Ammon's horn (tissue), 1 donor: ENCODE measurements around the gene SPSB1.
"Not testable (repeated sequence)": the region's sequence is repeated elsewhere in the genome, so short reads cannot be mapped to it uniquely, and the experiment has no call there.

ENCODE experiments used
- DNase-seq: peaks from one replicate; pipeline ENCODE4 v3.0.0-alpha.2; 2016; ENCODE audit warnings: low spot score

Gene SPSB1

DNA sequence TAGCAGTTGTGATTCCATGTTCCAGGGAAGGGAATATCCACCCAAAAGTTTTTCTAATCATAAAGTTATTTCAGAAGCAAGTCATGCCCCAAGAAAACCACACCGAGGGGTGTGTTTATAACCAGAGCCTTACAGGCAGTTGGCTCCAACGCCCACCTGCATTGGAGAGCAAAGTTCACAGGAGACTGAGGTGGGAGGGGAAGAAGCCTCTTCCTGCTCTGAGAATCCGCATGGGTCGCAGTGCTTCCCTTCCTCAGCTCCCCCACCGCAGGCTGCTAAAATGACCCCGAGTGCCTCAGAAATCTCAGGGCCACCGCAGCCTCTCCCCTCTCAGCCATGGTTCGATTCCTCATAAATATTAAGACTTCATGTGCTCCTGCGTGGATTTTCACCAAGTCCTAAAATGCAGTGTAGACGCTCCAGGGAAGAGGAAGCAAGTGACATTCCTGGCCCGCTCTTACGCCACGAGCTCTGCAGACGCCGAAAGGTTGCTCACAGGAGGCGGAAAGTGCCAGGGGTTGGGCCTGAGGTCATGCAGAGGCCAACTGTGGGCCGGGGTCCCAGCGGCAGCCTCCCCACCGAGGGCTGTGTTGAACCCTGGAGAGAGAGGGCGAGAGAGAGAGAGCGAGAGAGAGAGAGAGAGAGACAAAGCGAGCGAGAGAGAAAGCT, 13.4 kb upstream of the SPSB1 start:
- DNase-seq = no peak

DNA sequence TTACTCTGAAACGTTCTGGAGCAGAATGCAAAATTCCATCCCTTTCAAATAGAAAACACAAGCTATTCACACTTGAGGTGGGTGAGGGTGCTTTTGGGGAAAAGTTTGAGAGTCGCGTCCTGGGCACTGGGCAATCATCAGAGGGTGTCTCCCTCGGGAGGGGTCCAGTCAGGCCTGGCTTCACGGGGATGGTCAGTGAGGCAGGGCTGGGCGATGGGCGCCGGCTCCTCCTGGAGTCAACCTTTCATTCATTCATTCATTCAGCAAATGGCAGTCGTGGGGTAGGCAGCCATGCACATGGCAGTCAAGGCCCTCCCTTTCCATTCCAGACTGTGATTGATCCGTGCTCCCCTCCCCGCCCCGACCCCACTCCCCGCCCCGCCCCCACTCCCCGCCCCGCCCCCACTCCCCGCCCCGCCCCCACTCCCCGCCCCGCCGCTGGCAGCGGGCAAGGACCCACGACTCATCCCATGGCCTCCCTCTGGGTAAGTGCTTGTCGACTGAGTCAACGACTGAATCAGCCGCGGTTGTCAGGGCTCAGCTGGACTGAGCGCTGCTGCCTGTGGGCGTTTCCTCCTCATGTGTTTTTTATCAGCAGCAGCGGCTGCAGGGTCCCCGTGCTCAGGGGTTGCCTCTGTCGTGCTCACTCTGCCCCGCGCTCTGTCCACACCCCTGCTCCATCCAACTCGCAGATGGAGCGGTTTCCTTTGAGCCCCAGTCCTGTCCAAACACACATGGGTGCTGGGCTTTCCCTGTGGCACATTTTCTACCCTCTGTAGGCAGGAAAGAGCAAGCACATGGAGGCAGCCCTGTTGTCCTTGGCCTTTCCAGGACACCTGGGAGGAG, 12.5 kb upstream of the SPSB1 start:
- DNase-seq = no peak

DNA sequence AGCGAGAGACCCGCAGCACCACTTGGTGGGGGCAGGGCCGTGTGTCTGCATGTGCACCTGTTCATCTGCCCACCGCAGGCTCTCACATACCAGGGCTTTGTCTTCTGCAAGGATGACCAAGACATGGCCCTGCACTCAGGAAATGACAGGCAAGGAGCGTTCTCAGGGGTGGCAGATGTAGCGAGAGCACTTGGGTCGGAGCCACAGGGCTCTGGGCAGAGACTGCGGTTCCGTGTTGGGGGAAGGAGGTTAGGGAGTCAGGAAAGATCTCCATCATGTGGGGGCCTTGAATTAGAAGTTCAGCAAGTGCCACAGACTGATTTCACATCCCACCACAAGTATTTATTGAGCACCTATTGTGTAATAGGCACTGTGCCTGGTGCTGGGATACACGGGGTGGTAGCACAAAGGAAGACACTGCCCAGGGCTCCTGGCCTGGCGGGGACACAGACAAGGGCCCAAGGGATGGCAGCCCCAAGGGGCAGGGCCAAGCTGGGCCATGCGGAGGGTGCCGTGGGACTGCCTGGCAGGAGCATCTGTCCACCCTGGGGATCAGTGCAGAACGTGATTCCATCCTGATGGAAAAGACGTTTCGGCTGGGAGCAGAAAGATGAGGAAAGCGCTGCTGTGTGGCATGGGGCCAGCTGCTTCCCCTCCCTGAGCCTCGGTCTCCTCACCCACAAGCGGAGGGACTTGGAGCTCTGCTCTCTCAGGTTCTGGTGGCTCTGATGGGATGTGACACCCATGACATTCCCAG, 11.4 kb upstream of the SPSB1 start:
- DNase-seq = no peak

DNA sequence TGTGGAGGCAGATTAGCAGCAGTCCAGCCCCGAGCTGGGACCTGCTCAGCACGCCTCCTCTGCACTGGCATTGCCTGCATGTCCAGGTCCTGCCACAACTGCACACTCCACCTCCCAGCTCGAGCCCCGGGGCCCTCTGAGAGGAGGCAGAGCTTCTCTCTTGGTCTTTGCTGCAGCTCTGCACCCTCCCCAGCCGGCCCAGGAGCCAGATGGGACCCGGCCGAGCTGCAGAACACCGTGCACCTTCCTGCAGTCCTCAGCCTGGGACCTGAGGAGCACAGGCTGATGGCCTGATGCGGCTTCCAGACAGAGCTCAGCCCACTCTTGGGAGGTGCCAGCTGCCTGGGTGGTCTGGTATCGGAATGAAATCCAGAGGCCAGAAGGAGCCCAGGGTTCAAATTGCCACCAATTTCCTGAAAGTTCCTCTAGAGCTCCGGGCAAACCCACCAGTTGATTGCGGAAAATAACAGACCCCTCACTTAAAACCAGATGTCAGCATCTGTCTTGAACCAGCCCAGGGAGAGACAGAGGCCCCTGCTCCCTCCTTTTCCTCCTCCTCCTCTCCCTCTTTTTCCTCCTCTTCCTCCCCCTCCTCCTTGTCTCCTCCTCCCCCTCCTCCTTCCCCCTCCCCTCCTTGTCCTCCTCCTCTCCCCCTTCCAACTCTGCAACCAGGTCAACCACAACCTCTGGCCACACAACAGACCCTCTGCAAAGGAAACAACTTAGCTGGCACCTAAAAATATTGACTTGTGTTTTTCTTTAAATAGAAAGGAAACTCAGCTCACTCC, 10.6 kb upstream of the SPSB1 start:
- DNase-seq = no peak

DNA sequence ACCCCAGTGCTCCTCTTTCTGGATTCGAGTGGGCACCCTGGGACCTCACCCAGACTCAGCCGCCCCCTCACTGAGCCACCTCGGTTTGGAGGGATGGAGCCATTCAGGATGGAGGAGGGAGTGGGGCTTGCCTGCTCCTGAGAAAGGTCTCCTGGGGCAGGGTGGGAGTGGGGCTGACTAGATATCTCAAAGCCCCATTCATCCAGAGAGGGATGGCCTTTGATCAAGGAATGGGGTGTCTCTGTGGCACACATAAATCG, 10.1 kb upstream of the SPSB1 start:
- DNase-seq = no peak

DNA sequence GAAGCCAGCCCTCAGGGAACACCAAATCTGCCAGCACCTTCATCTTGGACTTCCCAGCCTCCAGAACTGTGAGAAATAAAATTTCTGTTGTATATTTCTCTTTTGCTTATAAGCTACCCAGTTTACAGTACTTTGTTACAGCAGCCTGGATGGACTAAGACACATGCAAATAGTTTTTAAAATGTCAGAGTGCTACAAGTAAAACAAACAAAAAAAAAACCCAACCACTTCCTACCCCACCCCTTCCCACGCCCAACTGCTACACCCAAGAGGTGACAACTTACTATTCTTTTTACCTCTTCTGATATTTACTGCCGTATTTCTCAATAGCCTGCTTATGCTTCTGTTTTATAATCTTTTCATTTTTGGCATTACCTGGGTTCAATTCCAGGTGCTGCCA, 8.6 kb upstream of the SPSB1 start:
- no peak for DNase-seq

DNA sequence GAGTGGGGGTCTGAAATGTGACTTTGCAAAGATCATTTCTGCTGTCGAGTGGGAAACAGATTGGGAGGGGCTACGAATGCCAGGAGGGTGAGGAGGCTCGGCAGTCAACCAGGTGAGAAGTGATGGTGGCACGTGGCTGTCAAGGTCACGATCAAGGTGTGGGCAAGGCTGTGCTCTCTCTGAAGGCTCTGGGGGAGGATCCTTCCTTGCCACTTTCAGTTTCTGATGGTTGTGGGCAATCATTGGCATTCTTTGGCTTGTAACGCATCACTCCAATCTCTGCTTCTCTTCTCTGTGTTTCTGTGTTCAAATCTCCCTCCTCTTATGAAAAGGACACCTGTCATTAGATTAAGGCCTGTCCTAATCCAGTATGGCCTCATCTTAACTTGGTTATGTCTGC, 6.1 kb upstream of the SPSB1 start:
- no peak for DNase-seq

DNA sequence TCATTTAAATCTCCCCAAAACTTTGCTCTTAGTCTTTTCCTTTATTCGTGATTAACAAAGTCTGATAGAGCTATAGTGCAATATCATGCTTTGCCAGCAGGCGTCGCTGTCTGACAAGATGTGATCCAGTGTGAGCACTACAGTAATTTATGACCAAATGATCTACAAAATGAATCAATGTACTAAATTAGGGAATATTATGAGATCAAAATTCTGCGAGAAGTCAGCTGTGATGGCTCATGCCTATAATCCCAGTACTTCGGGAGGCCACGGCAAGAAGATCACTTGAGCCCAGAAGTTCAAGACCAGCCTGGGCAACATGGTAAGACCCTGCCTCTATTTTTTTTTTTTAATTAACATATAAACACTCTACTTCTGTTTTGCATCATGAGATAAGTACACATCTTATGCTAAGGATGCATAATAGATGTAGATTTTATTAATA, 3.6 kb upstream of the SPSB1 start:
- DNase-seq = no peak

DNA sequence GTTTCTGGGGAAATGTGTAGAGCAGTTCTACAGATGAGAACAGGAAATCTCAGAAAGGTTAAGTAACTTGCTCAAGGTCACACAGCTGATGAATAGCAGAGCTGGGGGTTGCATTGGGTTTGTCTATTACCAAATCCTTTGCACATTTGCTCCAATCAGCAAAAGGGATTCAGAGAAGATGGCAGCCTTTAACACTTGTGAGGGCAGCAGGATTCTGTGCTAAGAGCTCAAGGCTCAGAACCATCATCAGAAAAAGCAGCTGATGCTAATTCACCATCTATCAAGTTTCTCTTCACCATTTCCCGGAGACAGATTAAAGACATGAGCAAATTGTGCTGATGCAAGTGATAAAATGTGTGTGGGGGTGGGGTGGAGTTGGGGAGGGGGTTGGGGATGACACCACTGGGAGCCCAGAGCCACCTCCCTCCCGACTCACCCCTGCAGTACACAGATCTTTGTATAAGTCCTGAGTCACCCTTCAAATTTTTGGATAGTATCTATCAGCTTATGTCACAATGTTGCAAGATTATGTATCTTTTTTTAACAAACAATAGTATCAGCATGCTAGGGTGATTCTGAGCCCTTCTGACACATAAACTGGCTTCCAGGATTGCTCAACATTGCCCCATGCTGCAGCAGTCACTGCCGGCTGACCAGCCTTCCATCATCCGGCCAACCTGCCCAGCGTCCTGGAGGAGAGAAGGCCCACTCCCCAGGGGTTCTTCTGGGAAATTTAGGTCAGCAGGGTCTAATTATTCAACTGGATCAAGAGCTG, 2.8 kb upstream of the SPSB1 start:
- no peak for DNase-seq

DNA sequence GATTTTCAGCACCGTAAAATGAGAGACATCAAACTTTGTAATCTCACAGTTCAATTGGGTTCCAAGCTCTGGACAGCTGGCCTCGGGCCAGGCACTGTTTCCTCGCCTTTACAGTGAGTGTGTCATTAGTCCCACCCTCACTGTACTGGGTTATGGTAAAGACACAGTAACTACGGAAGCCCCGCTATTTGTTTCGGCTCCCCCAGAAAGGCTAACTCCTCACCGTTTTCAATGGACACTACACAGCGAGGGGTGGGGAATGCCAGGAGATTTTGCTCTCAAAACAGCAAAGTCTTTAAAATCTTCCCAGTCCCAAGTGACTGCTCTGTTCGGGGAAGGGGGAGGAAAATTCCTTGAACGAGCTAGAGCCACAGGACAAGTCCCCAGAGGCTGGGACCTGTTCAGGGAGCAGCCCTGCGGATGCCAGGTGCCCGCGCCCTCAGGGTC, 757 bp upstream of the SPSB1 start:
- peak; percentile 21 for DNase-seq

DNA sequence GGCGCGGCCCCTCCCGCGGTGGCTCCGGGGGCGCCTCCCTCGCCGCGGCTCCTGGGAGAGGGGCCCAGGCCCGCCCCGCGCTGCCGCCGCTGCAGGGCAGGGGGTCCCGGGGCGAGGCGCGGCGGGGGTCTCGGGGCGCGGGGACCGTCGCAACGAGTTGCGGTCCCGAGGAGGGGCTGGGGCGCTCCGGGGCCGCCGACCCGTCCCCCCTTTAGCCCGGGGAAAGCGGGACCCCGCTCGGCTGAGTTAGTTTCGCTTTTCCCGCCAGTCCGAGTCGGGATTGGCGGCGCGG, 493 bp downstream of the SPSB1 start:
- DNase-seq = no peak

DNA sequence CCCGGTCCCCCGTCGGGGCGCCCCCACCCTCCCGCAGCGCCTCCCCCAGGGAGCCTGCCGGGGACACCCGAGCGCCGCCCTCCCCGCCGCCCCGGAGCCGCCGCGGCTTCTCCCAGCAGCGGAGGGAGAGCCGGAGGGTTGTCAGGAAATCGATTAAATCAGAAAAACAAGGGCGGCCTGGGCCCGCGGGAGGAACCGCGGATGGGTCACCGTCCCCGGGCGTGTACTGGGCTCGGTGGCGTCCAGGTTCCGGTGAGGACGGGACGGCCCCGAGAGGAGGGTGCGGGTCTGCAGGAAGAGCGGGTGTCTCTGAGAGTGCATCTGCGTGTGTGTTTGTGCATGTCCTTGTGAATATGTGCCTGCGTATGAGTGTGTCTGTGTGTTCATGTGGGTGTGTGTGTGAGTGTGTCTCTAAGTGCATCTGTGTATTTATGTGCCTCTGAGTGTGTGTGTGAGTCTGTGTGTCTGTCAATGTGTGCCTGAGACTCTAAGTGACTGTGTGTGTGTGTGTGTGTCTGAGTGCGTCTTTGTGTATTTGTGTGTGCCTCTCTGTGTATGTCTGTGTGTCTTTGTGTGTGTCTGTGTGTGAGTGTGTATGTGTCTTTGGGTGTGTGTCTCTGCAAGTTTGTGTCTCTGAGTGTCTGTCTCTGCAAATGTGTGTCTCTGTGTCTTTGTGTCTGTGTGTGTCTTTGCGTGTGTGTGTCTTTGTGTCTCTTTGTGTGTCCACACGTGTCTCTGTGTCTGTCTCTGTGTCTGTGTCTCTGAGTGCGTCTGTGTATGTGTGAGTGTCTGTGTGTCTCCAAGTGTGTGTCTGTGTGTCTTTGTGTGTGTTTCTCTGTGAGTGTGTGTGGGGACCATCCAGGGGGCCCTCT, 1.1 kb downstream of the SPSB1 start:
- no peak for DNase-seq

DNA sequence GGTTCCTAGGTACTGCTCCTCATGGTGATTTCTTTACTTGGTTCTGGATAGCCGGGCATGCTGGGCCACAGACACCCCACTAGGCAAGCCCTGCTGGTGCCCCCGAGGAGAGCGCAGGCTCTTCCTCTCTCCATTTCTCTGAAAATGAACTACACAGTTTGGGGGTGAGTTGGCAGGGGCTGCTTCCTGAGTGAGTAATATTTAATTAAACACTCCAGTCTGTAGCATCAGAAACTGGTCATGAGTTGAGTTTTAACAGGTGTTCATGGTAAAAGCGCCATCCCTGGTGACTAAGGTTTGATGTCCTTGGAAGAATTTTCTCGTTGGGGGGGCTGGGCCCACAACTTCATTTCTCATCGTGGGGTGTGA, 1.7 kb downstream of the SPSB1 start:
- DNase-seq = no peak

DNA sequence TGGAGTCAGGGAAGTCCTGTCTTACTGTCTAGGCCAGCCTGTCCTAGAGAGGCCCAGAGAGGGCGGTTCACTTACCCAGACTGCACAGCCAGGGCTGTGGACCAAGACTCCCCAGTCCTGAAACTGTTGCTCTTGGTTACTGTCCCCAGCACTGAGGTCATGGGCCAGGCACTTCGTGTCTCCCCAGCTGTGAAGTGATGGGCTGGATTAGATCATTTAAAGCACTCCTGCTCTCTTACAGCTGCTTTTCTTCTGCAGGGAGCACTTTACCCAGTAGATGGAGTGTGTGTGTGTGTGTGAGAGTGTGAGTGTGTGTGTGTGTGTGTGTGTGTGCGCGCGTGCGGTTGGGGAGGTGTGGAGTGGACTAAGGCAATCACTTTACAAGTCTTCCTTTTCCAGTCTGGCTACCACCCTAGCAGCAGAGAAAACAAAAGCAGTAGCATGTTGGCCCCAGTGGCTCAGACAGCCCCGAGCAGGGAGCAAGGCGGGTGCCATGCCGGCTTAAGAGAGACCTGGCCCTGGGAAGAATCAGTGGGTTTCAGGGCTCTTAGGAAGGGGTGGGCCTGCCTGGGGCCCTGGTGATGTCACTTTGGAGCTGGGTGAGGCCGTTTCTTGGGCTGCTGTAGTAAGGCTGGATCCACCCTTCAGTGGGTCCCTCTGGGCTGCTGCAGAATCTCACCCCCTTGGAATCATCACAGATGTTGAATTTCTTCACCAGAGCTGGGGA, 2.4 kb downstream of the SPSB1 start:
- peak; percentile 45 for DNase-seq

DNA sequence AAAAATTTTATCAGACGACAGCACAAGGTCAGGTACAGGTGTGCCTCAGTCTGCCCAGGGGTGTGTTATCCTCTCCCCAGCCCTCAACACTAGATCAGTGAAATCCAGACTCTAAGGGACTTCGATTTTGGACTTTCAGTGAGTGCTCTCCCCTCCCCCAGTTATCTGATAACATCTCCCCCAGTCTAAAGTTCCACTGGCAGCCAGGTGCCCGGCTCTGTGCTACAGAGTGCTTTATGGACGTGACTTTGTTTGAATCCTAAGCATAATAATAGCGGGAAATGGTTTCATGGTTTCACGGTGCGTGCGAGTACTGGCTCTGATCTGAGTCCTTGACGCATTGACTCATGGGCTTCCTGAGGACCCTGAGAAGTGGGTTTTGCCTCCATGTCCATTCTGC, 3.2 kb downstream of the SPSB1 start:
- DNase-seq = no peak

DNA sequence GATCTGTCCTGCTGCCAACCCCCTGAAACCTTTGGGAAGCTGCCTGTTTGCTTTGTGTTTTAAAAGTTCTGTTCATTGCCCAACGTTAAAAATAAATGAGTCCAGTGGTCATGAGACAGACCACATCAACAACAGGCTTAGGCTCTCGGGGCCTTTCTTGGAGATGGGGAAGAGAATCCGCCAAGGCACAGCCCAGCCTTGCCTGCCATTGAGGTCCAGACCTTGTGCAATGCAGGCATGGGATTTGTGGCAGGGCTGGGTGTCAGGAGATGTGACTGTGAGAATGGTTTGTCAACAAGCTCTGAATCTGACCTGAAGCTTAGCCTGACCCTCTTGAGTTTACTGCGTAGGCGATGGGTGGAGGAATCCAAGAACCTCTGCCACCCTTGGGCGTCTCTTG, 4.2 kb downstream of the SPSB1 start:
- no peak for DNase-seq

DNA sequence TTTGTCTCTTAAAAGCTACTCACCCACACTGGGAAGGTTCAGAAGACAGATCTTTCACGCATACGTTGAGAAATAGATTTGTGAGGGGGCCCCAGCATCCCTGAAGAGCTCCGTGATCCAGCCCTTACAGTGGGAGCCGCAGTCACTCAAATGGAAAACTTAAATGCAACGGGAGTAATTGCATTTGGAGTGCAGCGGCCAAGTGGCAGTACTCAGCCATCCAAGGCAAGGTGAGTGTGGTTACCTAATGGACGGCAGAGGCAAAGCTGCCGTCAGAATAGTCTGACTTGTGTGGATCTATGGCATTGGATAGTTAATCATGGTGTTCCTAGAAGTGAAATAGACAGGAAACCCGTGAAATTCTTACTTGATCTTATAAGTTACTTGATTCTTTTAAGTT, 5.1 kb downstream of the SPSB1 start:
- no peak for DNase-seq

DNA sequence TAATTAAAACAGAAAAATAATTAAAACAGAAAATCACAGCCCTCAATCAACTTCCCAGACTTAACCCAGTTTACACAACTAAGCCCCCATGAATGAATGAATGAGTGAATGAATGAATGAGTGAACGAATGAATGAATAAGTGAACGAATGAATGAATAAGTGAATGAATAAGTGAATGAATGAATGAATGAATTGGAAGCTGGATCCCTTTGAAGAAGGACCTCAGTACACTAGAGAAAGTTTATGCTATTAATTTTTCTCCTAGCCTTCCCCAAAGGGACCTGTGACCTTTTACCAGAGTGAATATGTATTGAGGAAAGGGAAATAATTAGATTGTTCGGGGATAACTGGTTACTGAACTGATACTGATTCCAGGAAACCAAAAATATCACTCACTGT, 5.6 kb downstream of the SPSB1 start:
- DNase-seq = no peak

DNA sequence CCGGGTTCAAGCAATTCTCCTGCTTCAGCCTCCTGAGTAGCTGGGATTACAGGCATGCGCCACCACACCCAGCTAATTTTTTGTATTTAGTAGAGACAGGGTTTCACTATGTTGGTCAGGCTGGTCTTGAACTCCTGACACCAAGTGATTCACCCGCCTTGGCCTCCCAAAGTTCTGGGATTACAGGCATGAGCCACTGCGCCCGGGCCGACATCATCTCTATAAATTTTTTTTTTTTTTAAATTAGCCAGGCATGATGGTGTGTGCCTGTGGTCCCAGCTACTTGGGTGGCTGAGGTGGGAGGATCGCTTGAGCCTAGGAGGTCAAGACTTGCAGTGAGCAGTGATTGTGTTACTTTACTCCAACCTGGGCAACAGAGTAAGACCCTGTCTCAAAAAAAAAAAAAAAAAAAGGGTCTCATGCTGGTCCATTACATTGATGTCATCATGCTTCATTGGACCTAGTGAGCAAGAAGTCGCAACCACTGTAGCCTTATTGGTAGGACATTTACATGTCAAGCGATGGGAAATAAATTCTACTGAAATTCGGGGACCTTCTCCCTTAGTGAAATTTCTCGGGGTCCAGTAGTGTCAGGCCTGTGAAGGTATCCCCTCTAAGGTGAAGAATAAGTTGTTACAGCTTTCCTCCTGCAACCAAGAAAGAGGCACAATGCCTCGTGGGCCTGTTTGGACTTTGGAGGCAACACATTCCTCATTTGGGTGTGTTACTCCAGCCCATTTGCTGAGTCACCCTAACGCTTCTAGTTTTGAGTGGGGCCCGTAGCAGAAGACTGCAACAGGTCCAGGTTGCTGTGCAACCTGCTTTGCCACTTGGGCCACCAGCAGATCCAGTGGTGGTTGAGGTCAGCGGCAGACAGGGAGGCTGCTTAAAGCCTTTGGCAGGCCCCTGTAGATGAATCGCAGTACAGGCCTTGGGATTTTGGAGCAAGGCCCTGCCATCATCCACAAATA, 7.2 kb downstream of the SPSB1 start:
- not testable (repeated sequence) for DNase-seq
